SU-DHL-6 (cell line): Measurements from ENCODE around the gene CHURC1.

ENCODE experiments used
- EZH2phosphoT487 ChIP-seq: fragments of 200-600 bp; sonication (generic), shearing (Covaris generic); conservative IDR thresholded peaks from 2 replicates; pipeline ENCODE4 v1.6.1; 2018; ENCODE audit warnings: mild to moderate bottlenecking, antibody characterized with exemption, low read length, moderate library complexity, mixed read lengths
- TF ChIP-seq, protein P1 (sequence below): fragments of 200-600 bp; sonication (generic); IDR thresholded peaks from one replicate; pipeline ENCODE4 v1.5.1; 2017; ENCODE audit warnings: antibody characterized with exemption, mild to moderate bottlenecking, low read length, moderate library complexity; ENCODE audit not compliant: insufficient read depth, poor library complexity, severe bottlenecking

DNA sequence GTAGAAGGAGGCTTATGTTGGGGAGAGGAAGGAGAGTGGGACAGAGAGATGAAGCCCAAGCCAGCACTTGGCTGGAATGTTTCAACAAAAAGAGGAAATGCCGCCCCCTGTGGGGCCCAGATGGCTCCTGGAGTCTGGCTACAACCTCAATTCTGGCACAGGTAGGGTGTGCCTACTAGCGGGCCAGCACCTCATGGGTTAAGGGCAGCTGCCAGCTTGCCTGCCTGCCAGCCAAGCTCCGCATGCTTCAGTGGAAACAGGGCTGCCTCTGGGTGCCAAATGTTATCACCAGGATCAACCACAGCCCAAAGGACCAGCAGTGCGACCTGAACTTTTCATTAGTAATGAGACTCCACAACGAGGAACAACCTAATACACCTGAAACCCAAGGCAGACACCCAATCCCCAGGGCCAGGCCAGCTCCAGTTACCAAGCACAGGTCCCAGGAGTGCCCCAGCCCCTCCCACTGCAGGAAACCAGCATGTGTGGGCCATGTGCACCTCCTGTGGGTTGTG, 46.6 kb downstream of the CHURC1 start:
- TF ChIP-seq, protein P1, sequence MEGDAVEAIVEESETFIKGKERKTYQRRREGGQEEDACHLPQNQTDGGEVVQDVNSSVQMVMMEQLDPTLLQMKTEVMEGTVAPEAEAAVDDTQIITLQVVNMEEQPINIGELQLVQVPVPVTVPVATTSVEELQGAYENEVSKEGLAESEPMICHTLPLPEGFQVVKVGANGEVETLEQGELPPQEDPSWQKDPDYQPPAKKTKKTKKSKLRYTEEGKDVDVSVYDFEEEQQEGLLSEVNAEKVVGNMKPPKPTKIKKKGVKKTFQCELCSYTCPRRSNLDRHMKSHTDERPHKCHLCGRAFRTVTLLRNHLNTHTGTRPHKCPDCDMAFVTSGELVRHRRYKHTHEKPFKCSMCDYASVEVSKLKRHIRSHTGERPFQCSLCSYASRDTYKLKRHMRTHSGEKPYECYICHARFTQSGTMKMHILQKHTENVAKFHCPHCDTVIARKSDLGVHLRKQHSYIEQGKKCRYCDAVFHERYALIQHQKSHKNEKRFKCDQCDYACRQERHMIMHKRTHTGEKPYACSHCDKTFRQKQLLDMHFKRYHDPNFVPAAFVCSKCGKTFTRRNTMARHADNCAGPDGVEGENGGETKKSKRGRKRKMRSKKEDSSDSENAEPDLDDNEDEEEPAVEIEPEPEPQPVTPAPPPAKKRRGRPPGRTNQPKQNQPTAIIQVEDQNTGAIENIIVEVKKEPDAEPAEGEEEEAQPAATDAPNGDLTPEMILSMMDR, result no peak
- no peak for TF ChIP-seq EZH2phosphoT487
